Measurements from ENCODE around the gene SLC17A8.

The SLC17A8 gene

GRCh38 chr12:100346660-100347059 is 10.2 kb upstream of the SLC17A8 start:
- no peak for TF ChIP-seq CTCF (IDR thresholded peaks at IDR 0.05; ENCODE audit: low read depth, low read length, missing control alignments)
- no peak overlapping the region for H3K4me3 ChIP-seq (ENCODE audit: low read depth, low read length)
- DNase-seq (ENCODE audit: low read depth) = no peak

GRCh38 chr12:100348657-100349454 is 8.0 kb upstream of the SLC17A8 start:
- DNase-seq (ENCODE audit: low read depth) = no peak
- H3K4me3 ChIP-seq (ENCODE audit: low read depth, low read length) = no peak overlapping the region

GRCh38 chr12:100359248-100359647 is 2.4 kb downstream of the SLC17A8 start:
- TF ChIP-seq CTCF (IDR thresholded peaks at IDR 0.05; ENCODE audit: low read depth, low read length, missing control alignments) = no peak
- DNase-seq (ENCODE audit: low read depth) = no peak
- H3K4me3 ChIP-seq (ENCODE audit: low read depth, low read length) = no peak overlapping the region

More at GRCh38 chr12:100348657-100349454, 8.0 kb upstream of the SLC17A8 start:
- no peak for TF ChIP-seq CTCF (IDR thresholded peaks at IDR 0.05; ENCODE audit: low read depth, low read length, missing control alignments)

GRCh38 chr12:100359822-100360221 is 2.9 kb downstream of the SLC17A8 start:
- no peak for DNase-seq (ENCODE audit: low read depth)
- TF ChIP-seq CTCF (IDR thresholded peaks at IDR 0.05; ENCODE audit: low read depth, low read length, missing control alignments) = no peak

GRCh38 chr12:100360450-100360849 is 3.6 kb downstream of the SLC17A8 start:
- DNase-seq (ENCODE audit: low read depth) = no peak
- TF ChIP-seq CTCF (IDR thresholded peaks at IDR 0.05; ENCODE audit: low read depth, low read length, missing control alignments) = no peak
- no peak overlapping the region for H3K4me3 ChIP-seq (ENCODE audit: low read depth, low read length)

More at GRCh38 chr12:100359822-100360221, 2.9 kb downstream of the SLC17A8 start:
- H3K4me3 ChIP-seq (ENCODE audit: low read depth, low read length) = no peak overlapping the region

- no peak for TF ChIP-seq CTCF (IDR thresholded peaks at IDR 0.05; ENCODE audit: low read depth, low read length, missing control alignments)
- H3K4me3 ChIP-seq (ENCODE audit: low read depth, low read length) = no peak overlapping the region
- no peak for DNase-seq (ENCODE audit: low read depth)
These were observed 7.5 kb downstream of the SLC17A8 start for GRCh38 chr12:100364324-100364723.

GRCh38 chr12:100365411-100365810 is 8.5 kb downstream of the SLC17A8 start:
- no peak for TF ChIP-seq CTCF (IDR thresholded peaks at IDR 0.05; ENCODE audit: low read depth, low read length, missing control alignments)
- no peak overlapping the region for H3K4me3 ChIP-seq (ENCODE audit: low read depth, low read length)
- DNase-seq (ENCODE audit: low read depth) = no peak

Data from GM12864 (cell line).